HG03064 (cell line): ENCODE measurements around the gene CLMP.
A peak's percentile ranks its signal among the peaks of the same experiment; 100 is the strongest.
"Not testable (repeated sequence)": the region's sequence is repeated elsewhere in the genome, so short reads cannot be mapped to it uniquely, and the experiment has no call there.

Experiments
- ATAC-seq: cut with Tn5 transposase; IDR thresholded peaks from one replicate; pipeline ENCODE4 v1.9.1; 2021; ENCODE audit warnings: low read depth; ENCODE audit not compliant: unreplicated experiment

Gene CLMP

GRCh38 chr11:123061403-123062157 lies 133.5 kb downstream of the CLMP start, which contains the start of gene HSPA8:
Gene HSPA8 (minus strand): TSS chr11:123062136. CDS start chr11:123061324, 812 bp downstream.
- ATAC-seq: no peak

GRCh38 chr11:123060277-123061000 lies 134.6 kb downstream of the CLMP start:
- no peak for ATAC-seq

GRCh38 chr11:123059041-123059920 lies 135.8 kb downstream of the CLMP start:
- not testable (repeated sequence) for ATAC-seq

- ATAC-seq: no peak
Measured at GRCh38 chr11:123057661-123058305, 137.3 kb downstream of the CLMP start.

GRCh38 chr11:123056835-123057491 lies 138.1 kb downstream of the CLMP start:
- ATAC-seq: no peak

GRCh38 chr11:123055191-123055901 lies 139.7 kb downstream of the CLMP start:
- ATAC-seq: no peak

GRCh38 chr11:123054301-123055065 lies 140.6 kb downstream of the CLMP start:
- ATAC-seq: peak; percentile 76

- ATAC-seq: no peak
Measured at GRCh38 chr11:123052901-123053721, 141.9 kb downstream of the CLMP start.

- no peak for ATAC-seq
Measured at GRCh38 chr11:123051634-123052033, 143.4 kb downstream of the CLMP start.

GRCh38 chr11:123051146-123051545 lies 143.9 kb downstream of the CLMP start:
- no peak for ATAC-seq

GRCh38 chr11:123047947-123048293 lies 147.1 kb downstream of the CLMP start:
- no peak for ATAC-seq

GRCh38 chr11:123047266-123047946 lies 147.6 kb downstream of the CLMP start:
- no peak for ATAC-seq

- no peak for ATAC-seq
Measured at GRCh38 chr11:123046473-123047259, 148.4 kb downstream of the CLMP start.

- ATAC-seq: no peak
Measured at GRCh38 chr11:123045101-123045500, 149.9 kb downstream of the CLMP start.

- no peak for ATAC-seq
Measured at GRCh38 chr11:123041185-123041584, 153.9 kb downstream of the CLMP start.

GRCh38 chr11:123040111-123040432 lies 155.0 kb downstream of the CLMP start:
- no peak for ATAC-seq

GRCh38 chr11:123035831-123036230 lies 159.2 kb downstream of the CLMP start:
- no peak for ATAC-seq
